Raji (cell line): Measurements from ENCODE around the gene TTC21A.

Source experiments
- POLR2A ChIP-seq: IDR thresholded peaks from 2 replicates; pipeline ENCODE4 v1.6.1; 2011; ENCODE audit warnings: low read depth, low read length, control low read depth; ENCODE audit not compliant: insufficient read depth

The TTC21A gene

GRCh38 chr3:39094851-39095677, 12.4 kb upstream of the TTC21A start:
- no peak for TF ChIP-seq POLR2A

DNA sequence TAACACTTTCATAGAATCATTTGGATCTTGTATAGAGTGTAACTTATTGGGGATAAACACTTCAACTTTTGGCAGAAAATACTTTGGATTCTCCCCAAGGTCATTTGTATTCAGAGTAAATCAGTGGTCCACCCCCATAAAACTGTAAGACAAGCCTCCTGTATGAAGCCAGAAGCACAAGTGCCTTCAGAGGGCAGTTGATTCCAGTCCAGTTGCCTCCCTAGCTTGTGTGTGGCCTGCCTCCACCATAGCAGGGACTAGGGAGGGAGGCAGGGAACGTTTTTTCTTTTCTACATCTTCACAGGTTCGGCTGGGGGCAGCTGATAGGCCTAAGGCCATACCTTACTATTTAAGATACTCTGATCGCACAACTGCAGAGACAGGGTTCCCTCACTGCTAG, 11.7 kb upstream of the TTC21A start:
- no peak for TF ChIP-seq POLR2A

DNA sequence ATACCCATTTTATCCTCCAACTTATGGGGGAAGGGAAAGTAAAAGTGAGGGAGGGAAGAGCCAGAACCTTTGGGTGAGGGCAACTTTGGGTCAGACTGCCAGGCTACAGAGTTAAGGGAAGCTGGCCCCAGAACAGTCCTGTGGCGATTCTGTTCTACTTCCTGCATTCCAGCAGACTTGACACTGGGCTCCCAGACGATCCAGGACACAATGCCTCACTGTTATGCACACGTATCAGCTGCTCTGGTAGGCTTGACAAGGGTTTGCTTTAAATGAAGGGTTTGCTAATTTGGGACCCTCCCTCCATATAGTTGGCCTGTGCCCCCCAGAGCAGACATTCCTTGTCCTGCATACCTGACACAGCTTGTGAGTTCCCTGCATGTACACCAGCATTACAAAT, 10.7 kb upstream of the TTC21A start:
- no peak for TF ChIP-seq POLR2A

GRCh38 chr3:39097716-39098472, 9.6 kb upstream of the TTC21A start:
- TF ChIP-seq POLR2A = no peak

GRCh38 chr3:39098473-39099000, 8.9 kb upstream of the TTC21A start:
- no peak for TF ChIP-seq POLR2A

- TF ChIP-seq POLR2A = no peak
Observed at GRCh38 chr3:39099242-39099641, 8.2 kb upstream of the TTC21A start.

GRCh38 chr3:39099738-39100499, 7.6 kb upstream of the TTC21A start:
- TF ChIP-seq POLR2A = no peak

DNA sequence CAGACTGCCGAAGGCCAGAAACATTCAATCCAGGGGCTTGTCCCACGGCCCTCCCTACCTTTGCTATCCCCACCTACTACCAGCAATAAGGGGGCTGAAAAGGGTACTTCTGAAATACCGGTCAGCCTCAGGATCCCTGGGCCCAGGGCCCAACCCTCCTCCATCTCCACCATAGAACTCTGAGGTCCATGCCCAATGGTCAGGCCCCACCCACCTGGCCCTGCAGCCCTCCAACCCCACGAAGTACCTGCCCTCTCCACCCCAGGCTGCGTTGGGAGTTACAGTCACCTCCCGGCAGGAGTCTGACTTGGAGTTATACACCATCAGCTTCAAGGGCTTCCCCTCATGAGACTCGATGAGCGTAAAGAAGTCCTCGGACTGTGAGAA, 7.0 kb upstream of the TTC21A start:
- TF ChIP-seq POLR2A = no peak

DNA sequence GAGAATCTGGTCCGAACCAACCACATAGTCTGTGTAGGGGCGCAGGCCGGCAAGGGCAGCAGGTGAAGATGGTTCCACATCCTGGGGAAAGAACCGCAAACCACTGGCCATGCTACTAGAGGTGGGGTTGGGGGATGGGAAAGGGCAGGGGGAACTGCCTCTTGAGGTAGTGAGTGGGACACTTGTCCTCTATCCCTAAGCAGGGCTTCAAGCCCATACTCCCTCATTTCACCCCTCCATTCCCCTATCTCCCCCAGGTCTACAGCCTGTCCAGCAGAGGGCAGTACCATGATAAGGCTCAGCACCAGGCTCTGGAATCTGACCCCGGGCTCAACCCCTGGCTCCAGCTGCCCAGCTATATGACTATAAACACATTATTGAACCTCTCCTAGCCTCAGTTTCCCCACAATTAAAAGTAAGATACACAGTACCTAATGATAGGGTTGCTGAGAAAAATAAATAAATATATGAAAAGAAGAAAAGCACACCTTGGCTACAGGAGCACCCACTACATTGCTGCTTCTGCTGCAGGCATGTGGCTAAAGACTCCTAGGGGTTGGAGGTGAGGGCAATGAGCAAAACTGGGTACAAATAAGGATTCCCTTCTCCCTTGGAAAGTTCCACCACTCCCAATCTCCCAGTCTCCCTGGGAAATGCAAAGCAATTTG, 6.3 kb upstream of the TTC21A start:
- no peak for TF ChIP-seq POLR2A

- TF ChIP-seq POLR2A = no peak
Observed at GRCh38 chr3:39102504-39103323, 4.8 kb upstream of the TTC21A start.

DNA sequence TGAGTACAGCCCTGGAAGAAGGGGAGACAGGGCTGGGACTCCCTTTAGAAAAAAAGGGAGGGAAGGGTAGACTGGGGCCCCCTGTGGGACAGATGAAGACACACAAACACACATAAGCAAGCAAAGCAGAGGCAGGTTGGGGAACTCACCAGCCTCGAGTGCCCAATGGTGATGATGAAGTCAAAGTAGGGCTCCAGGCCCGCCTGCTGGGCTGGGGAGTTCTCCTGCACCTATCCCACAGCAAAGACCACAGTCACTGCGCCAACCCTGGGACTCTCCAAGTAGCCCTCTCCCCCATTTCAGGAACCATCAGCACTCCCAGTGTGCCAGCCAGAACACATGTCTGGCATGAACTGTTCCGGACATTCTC, 4.2 kb upstream of the TTC21A start:
- no peak for TF ChIP-seq POLR2A

GRCh38 chr3:39103791-39104552, 3.5 kb upstream of the TTC21A start:
- no peak for TF ChIP-seq POLR2A

DNA sequence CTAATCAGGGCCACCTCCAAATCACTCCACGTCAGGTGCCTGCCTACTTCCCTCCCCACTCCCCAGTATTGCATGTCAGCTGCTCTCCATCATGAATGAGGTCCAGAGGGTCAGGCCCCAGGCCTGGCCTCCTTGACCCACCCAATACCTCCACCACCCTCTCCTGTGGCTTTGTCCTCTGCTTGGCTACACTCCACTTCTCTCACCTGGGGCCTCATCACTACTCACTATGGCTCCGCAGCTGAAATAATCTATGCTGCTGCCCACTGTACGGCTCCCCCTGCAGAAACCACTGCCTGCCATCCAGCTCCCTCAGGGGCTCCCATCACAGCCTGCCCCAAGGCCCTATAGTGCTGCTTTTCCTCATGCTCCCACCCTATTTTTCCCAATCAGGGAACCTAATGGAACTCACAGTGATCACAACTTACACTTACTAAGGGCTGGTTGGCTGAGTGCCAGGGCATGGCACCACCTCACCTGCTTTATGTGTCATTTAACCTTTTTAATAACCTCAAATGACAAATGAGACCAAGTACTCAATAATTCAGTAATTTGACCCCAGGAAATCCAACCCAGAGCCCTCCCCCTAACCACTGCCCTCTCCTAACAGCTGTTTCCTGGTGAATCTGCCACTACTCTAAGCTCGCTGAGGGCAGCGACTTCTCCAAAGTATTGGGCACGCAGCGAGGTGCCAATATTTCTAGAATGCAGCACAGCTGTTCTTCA, 2.4 kb upstream of the TTC21A start:
- no peak for TF ChIP-seq POLR2A
